SIG-M5 treated with dmso at 0.1 percent for 504 hours (cell line): ENCODE measurements around the gene UGGT2.
A peak's percentile ranks its signal among the peaks of the same experiment; 100 is the strongest.
"Not testable (repeated sequence)": the region's sequence is repeated elsewhere in the genome, so short reads cannot be mapped to it uniquely, and the experiment has no call there.

Source experiments
- DNase-seq: peaks from one replicate; lab custom pipeline; 2025; ENCODE audit not compliant: unreplicated experiment; lab: John Stamatoyannopoulos, UW

Gene UGGT2

DNA sequence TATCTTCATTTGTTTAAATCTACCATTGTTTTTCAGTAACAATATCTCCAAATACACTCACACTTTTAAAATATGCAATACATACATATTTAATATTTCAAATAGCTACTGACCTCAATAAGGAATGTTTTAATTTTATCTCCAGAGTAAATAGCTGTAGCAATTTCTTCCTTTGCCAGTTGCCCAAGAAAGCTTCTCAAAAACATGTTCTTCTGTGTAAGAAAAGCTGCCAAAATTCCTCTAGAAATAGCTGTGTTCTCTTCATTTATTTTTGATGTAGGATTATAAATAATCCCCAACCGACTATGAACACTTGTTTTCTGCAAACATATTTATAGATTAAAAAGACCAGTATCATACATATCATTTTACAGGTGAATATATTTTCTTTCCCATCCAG is 150.5 kb downstream of the UGGT2 start:
- DNase-seq, result no peak

DNA sequence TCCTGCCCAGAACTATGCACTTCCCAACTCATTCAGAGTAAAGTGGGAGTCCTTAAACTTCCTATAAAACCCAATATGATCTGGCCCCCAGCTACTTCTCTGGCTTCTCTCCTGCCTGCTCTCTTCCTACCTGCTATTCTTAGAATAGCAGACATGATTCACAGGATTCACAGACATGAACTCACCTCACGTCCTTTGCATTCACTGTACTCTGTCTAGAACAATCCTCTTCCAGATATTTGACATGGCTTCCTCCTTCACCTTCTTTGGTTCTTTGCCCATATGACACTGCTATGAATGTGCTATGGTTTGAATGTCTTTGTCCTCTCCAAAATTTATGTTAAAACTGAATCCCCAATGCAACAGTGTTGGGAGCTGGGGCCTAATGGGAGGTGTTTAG is 154.9 kb downstream of the UGGT2 start:
- DNase-seq, result no peak

DNA sequence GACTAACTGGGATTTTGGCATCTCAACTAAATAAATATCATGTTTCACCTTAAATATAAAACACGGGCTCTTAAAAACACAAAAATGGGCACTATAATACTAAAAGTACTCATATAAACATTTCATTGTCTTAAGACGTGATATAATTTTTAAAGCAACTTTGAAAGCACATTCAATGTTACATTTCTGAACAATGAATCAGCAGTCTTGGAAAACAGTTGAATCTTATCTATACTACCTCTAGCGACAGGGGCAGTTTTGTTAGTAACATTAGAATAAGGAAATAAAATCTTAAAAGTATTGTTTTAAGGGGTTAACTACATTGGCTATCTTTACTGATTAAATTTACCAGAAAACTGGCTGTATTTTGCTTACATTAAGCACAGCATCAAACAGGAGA is 156.9 kb downstream of the UGGT2 start:
- DNase-seq, result no peak

DNA sequence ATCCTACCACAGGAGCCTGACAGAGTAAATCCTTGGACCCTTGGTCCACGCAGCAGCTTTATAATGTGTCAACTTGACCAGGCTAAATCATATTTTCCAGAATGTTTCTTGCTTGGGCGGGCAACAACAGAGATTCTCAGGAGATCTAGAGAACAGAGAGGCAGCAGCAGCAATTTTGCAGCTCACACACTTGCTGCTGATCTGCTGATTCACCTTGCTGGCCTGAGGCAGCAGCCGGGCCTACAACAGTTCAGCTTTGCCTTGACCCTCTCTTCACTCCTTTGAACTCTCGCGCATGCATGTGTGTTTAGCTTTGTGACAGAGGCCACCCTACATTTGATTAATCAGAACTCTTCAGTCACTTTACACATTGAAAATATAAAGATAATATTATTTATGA is 159.3 kb downstream of the UGGT2 start:
- DNase-seq, result no peak

DNA sequence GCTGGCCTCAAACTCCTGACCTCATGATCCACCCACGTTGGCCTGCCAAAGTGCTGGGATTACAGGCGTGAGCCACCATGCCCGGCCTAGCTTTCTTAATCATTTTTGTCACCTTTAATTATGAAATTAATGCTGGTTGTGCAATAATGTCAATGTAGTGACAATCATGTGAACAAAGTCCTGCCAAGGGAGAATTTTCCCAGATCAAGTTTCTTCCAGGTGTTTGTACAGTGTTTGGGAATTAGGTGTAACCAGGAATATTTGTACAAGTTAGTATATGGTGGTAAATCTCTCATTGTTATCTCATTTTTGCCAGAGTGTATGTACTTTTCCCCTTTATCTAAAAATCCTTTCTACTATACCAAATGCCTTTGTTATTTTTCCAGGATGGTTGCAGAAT is 171.1 kb downstream of the UGGT2 start:
- DNase-seq, result no peak

DNA sequence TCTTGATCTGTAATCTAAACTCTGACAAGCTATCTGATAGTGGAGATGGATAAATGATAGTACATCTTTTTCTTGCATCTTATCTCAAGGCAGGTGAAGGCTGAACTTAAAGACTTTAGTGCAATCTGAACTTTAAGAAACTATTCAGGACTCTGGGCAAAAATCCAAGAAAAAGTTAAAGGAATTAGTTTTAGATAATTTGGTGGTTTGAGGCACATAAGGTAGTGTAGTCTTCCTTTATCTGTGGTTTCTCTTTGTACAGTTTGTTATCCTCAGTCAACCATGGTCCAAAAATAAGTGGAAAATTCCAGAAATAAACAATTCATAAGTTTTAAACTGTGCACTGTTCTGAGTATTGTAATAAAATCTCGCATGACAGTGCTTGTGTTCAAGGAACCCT is 172.9 kb downstream of the UGGT2 start:
- DNase-seq, result no peak

DNA sequence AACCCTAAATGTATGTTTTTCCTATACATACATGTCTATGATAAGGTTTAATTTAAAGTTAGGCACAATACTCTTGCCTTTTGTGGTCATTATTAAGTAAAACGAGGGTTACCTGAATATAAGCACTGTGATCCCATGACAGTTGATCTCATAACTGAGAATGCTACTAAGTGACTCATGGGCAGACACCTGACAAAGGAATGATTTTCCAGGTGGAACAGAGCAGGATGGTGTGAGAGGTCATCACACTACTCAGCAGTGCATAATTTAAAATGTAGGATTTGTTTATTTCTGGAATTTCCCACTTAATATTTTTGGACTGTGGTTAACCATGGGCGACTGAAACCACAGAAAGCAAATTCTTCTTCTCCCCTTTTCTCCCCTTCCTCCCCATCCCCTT is 178.9 kb downstream of the UGGT2 start:
- DNase-seq, result no peak

DNA sequence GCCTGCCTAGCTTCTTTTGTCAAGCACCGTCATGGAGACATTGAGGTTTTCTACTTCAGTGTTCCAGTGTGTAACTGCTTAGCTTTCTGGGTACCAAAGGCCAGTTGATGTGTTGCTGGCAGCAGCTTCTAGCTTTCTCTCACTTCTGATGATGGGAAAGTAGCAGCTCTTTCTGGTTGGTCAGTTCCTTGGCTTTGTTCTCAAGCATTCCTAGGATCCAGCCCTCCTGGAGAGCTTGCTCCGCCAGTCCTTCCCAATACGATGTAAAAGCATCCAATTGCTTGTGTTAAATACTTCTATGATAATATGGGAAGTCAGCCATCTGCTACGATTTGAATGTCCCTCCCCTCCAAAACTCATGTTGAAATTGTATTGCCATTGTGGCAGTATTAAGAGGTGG is 182.8 kb downstream of the UGGT2 start:
- DNase-seq, result no peak

DNA sequence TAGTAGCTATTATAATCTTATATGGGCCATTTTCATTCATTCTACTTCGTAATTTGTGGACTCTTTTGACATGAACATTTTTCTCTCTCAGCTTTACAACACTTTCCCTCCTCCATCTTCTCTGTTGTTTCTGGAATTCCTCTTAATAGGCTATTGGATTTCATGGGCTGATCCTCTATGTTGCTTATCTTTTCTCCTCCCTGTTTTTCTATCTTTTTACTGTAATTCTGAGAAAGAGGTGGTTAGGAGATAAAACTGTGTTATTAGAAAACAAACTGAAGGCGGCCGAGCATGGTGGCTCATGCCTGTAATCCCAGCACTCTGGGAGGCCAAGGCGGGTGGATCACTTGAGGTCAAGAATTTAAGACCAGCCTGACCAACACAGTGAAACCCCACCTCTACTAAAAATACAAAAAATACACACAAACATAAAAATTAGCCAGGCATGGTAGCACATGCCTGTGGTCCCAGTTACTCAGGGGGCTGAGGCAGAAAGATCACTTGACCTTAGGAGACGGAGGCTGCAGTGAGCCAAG is 188.1 kb downstream of the UGGT2 start:
- DNase-seq, result no peak

DNA sequence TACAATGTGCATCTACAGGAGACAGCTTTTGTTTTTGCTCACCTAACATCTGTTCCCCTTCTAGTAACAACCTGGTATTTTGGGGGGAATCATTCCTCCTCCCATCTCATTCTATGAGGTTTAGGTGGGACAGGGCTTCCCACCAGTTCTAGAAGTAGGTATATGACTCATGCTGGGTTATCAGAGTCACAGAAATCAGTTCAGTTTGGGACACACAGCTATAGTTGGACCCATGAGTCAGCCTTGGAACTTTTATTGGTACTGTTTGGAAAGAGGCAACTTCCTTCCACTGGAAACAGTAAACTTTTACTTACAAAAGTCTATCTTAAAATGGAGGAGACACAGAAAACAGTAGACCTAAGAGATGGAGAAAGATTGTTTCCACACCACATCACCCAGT is 190.8 kb downstream of the UGGT2 start:
- DNase-seq, result no peak

DNA sequence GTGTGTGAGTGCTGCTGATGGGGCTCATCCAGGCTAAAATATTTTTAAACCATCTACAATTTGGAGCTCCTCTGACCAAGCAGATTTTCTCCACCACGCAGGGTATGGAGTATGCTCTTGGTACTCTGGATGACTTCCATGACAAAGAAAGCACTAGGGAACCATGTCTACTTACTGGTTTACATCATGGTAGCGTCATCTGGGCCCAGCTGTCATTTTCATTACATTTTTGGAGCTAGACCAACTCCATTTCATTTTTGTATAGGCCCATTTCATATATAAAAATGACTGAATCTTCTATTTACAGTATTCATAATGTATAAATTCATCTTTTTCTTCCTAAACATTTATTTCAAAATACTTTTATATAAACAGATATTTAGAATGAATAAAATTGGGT is 191.9 kb downstream of the UGGT2 start:
- no peak for DNase-seq

DNA sequence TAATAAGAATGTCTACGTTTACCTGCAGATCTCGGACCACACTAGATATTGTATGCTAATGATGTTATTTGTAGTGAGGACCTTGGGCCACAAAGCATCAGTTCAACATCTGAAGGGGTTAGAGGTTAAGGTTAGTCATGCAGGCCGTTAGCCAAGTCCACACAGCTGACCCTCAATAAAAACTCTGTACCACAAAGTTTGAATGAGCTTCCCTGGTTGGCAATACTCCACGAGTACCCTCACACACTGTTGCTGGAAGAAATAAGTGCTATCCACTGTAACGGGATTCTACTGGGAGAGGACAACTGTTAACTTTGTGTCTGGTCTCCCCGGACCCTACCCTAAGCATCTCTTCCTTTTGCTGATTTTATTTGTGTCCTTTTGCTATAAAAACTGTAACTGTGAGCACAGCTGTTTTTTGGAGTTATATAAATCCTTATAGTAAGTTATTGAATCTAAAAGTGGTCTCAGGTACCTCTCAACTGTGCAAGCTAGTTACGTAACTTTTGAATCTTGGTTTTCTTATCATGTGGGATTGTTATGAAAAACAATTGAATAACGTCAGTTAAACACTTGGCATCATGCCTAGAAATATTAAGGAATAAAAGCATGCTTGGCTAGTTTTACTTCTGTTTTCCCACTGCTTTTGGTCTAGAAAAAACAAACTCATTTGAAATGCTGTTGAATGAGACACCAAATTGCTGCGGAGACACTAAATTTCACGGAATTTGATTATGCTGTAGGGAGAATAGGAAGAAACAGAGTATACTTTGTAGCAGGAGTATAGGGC is 194.7 kb downstream of the UGGT2 start:
- DNase-seq, result peak; percentile 11

DNA sequence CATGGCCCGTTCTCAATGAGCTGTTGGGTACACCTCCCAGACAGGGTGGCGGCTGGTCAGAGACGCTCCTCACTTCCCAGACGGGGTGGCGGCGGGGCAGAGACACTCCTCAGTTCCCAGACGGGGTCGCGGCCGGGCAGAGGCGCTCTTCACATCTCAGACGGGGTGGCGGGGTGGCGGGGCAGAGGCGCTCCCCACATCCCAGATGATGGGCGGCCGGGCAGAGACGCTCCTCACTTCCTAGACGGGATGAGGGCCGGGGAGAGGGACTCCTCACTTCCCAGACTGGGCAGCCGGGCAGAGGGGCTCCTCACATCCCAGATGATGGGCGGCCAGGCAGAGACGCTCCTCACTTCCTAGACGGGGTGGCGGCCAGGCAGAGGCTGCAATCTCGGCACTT is 207.5 kb downstream of the UGGT2 start:
- not testable (repeated sequence) for DNase-seq

DNA sequence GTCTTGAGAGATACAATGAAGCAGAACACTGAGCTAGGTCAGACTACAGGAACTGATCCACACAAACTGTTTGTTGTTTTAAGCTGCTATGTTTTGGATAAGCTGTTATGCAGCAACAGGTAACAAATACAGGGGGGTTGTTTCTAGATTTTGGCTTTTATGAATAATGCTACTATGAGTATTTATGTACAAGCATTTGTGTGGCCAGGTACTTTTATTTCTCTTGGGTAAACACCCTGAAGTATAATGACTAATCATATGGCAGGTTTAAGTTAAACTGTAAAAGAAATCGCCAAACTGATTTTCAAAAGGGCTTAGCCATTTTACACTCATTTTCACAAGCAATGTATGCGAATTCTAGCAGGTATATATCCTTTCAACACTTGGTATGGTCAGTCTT is 210.3 kb downstream of the UGGT2 start:
- no peak for DNase-seq

DNA sequence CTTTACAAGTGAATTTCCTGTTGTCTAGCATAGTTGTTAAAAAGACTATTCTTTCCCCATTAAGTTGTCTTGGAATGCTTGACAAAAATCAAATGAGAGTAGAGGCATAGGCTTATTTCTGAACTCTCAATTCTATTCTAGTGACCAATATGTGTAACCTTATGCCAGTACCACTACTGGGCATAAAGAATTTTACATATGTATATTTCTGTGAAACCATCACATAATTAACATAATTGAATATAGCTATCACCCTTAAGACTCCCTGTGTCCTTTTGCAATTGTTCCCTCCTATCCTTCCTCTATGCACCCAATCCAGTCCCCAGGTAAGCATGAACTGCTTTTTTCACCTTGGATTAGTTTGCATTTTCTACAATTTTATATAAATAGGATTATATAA is 211.3 kb downstream of the UGGT2 start:
- DNase-seq, result no peak

DNA sequence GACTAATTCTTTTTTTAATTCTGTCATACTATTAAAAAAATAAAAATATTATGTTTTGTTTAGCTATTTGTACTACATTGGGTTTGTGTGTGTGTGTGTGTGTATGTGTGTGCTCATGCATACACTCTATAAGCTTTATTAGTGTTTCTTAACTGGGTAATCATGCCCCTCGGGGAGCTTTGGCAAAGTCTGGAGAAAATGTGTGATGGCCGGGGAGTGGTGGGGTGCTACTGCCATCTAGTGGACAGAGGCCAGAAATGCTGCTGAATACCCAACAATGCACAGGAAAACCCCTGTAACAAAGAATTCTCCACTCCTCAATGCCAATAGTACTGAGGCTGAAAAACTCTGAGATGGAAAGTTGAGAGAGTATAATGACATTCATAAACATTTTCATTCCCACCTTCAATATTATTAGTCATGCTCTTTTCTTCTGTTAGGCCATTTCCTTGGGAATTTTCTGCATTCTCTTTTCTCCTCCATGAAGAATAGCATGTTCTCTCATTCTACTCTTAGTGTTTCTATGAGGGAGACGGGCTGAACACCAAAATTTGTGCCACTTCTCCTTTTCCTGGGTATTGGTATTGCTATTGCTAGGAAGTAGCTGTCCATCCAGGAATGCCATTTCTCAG is 219.0 kb downstream of the UGGT2 start:
- peak; percentile 72 for DNase-seq

DNA sequence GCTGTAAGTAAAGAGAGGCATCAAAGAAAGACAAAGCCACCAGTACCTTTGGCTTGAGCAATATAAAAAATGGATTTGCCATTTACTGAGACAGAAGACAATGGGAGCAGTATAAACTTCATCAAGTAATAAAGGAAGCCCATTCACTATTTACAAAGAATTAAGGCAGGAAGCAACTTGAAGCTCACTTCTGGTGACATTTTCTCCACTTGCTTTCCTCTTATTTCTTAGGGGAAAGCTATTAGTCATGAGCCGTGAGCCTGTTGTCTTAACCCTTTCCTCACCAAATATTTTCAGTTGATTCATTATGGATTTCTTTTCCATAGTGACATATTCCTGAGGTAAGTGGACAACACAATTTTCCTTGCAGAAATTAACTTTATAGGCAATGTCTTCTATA is 219.5 kb downstream of the UGGT2 start:
- no peak for DNase-seq

DNA sequence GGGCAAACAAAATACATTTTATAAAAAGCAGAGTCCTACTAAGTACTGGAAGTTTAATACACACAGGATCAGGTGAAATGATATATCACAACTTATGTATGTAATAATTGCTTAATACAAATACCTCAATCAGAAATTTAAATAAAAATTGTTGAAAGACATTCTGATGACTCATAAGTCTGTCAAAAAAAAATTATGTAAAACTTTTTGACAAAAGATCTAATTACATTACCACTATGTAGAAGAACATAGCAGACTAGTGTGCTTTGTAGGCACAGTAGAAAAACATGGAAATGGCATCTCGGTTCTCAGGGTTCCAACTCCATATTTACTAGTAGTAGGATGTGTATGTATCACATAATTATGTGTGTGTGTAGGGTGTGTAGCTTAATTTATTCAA is 220.1 kb downstream of the UGGT2 start:
- DNase-seq, result no peak

DNA sequence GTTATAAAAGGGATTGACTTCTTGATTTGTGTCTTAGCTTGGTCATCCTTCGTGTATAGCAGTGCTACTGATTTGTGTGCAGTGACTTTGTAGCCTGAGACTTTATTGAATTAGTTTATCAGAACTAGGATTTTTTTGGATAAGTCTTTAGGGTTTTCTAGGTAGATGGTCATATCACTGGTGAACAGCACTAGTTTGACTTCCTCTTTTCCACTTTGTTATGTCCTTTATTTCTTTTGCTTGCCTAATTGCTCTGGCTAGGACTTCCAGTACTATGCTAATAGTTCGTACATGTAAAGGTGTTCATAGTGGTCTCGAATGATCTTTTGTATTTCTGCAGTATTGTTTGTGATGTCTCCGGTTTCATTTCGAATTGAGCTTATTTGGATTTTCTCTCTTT is 230.9 kb downstream of the UGGT2 start:
- DNase-seq, result no peak

DNA sequence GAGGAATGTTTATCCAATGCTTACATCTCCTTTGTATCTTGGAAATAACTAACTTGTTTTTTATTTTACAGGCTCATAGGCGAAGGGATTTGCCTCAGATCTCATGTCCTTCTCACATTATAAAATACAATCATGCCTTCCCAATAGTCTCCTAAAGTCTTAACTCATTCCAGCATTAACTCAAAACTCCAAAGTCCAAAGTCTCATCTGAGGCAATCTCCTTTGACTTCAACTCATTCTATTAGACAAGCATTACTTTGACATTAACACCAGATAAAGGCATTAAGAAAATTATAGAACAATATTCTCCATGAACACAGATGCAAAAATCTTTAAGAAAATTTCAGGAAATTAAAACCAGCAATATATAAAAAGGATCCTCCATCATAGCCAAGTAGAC is 238.7 kb downstream of the UGGT2 start:
- DNase-seq, result no peak

DNA sequence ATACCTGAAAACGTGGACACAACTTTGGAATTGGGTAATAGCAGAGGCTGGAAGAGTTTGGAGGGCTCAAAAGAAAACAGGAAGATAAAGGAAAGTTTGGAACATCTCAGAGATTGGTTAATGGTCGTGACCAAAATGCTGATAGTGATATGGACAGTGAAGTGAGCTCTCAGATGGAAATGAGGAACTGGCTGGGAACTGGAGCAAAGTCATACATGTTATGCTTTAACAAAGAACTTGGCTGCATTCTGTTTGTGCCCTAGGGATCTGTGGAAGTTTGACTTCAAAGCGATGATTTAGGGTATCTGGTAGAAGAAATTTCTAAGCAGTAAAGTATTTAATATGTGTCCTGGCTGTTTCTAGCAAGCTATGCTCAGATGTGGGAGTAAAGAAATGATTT is 240.1 kb downstream of the UGGT2 start:
- peak; percentile 24 for DNase-seq

DNA sequence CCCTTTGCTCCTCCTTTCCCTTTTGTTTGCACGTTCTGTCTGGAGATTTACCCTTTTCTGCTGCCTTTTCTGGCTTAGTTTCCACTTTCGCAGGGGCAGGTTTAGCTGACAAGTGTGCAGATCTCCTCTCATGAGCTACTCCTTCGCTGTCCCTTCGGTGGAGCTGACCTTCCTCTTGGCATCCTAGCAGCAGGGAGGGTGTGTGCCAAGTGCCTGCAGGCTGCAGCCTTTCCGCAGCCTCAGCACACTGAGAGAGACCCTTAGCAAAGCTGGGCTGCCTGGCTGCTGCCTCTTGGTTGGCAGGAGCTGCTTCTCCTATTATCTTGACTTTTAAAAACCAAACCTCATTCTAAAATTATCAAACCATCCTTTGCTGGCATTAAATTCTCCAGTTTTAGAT is 243.8 kb downstream of the UGGT2 start:
- no peak for DNase-seq

DNA sequence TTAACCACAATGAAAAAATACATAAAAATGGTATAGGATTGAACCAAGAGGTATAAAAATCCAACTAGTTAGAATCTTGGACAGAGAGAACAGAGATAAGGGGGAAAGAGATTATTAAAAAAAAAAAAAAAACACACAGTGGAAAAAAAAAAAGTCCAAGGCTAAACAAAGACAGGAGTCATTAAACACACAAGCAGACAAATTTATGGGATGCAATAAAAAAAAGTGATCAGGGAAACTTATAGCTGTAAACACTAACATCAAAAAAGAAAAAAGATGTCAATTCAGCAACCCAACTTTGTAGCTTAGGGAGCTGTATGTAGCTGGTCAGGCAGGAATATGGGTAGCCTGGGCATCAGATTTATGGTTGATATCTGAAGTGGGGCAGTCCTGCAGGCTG is 247.3 kb downstream of the UGGT2 start:
- no peak for DNase-seq
